Choroid plexus epithelial cell (primary cell): ENCODE results near the gene C2.
"Not testable (repeated sequence)": the region's sequence is repeated elsewhere in the genome, so short reads cannot be mapped to it uniquely, and the experiment has no call there.

Source experiments
- DNase-seq: peaks from one replicate; pipeline ENCODE4 v3.0.0-alpha.2; 2010; ENCODE audit warnings: low read depth
- H3K4me3 ChIP-seq: 2 replicates; pipeline ENCODE4 v1.5.1; 2011; ENCODE audit warnings: low read depth, mild to moderate bottlenecking, control low read depth, low read length, moderate library complexity
- TF ChIP-seq, protein P1 (sequence below): conservative IDR thresholded peaks from 2 replicates; pipeline ENCODE4 v1.5.1; 2011; ENCODE audit warnings: low read depth, mild to moderate bottlenecking, control low read depth, inconsistent platforms, low read length, moderate library complexity

The C2 gene

DNA sequence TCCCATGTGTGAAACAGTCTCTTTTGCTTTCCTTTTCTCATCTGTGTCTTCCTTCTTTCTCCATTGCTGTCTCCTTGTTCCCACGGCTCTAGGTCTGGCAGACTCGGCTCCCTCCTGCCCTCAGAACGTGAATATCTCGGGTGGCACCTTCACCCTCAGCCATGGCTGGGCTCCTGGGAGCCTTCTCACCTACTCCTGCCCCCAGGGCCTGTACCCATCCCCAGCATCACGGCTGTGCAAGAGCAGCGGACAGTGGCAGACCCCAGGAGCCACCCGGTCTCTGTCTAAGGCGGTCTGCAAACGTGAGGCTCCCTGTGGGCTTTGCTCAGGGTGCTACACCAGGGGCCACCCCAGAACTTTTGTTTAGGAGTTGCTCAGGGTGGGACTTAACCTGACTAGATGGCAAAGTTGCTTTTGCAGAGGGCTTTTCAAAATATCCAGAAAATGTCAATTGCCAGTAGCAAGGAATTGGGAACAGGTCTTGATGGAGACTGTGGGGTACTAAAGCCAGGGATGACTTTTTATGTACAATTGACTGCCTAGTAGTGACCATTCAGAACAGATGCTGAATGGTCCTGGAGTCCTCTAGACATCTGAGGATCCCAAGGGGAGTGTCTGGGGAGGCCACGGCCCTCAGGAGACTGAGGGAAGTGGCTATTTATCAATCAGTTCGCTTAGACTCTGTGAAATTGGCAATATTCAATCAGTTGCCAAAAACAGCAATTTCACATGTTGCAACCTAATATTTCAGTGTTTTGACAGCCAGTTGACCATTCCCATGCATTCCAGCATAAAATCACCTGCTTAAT lies 550 bp downstream of the C2 start:
- no peak for DNase-seq
- TF ChIP-seq, protein P1, sequence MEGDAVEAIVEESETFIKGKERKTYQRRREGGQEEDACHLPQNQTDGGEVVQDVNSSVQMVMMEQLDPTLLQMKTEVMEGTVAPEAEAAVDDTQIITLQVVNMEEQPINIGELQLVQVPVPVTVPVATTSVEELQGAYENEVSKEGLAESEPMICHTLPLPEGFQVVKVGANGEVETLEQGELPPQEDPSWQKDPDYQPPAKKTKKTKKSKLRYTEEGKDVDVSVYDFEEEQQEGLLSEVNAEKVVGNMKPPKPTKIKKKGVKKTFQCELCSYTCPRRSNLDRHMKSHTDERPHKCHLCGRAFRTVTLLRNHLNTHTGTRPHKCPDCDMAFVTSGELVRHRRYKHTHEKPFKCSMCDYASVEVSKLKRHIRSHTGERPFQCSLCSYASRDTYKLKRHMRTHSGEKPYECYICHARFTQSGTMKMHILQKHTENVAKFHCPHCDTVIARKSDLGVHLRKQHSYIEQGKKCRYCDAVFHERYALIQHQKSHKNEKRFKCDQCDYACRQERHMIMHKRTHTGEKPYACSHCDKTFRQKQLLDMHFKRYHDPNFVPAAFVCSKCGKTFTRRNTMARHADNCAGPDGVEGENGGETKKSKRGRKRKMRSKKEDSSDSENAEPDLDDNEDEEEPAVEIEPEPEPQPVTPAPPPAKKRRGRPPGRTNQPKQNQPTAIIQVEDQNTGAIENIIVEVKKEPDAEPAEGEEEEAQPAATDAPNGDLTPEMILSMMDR = no peak
- no peak overlapping the region for H3K4me3 ChIP-seq

- TF ChIP-seq, protein P1 = no peak
- no peak overlapping the region for H3K4me3 ChIP-seq
- DNase-seq = no peak
Observed at GRCh38 chr6:31928672-31928939, 1.1 kb downstream of the C2 start.

- no peak for DNase-seq
- H3K4me3 ChIP-seq = no peak overlapping the region
- TF ChIP-seq, protein P1 = no peak
Observed at GRCh38 chr6:31930962-31931361, 3.4 kb downstream of the C2 start.

GRCh38 chr6:31932137-31932536 lies 4.6 kb downstream of the C2 start:
- not testable (repeated sequence) for DNase-seq

GRCh38 chr6:31933537-31933936 lies 6.0 kb downstream of the C2 start:
- H3K4me3 ChIP-seq = no peak overlapping the region
- TF ChIP-seq, protein P1 = no peak
- no peak for DNase-seq

More at GRCh38 chr6:31932137-31932536, 4.6 kb downstream of the C2 start:
- H3K4me3 ChIP-seq = not testable (repeated sequence)

DNA sequence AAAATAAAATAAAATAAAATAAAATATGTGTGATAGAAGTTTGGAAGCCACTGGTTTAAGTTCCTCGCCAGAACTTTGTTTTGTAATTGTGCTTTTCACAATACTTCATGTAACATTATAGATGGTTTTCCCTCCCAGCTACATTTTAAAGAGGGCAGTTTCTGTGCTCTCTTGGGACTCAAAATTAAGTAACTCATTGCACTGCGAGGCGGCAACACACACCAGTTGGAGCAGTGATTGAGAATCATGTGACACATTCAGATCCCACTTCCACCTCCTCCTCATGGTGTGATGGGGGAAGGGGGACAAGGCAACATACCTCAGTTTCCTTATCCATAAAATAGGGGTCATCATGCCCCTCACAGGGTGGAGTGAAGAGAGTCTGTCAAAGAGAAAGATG lies 7.5 kb downstream of the C2 start:
- no peak overlapping the region for H3K4me3 ChIP-seq
- no peak for DNase-seq
- TF ChIP-seq, protein P1 = no peak

GRCh38 chr6:31935823-31936222 lies 8.3 kb downstream of the C2 start:
- TF ChIP-seq, protein P1 = no peak
- no peak overlapping the region for H3K4me3 ChIP-seq
- DNase-seq = no peak
